ENCODE data around the gene EFHC1. TPM values are rescaled to one million over a fixed set of nuclear protein-coding genes. Genes with fewer than 3 reads are reported as not detected.

Gene EFHC1
- total RNA-seq, 1 experiment from 2014 or later = 12.4 TPM

DNA sequence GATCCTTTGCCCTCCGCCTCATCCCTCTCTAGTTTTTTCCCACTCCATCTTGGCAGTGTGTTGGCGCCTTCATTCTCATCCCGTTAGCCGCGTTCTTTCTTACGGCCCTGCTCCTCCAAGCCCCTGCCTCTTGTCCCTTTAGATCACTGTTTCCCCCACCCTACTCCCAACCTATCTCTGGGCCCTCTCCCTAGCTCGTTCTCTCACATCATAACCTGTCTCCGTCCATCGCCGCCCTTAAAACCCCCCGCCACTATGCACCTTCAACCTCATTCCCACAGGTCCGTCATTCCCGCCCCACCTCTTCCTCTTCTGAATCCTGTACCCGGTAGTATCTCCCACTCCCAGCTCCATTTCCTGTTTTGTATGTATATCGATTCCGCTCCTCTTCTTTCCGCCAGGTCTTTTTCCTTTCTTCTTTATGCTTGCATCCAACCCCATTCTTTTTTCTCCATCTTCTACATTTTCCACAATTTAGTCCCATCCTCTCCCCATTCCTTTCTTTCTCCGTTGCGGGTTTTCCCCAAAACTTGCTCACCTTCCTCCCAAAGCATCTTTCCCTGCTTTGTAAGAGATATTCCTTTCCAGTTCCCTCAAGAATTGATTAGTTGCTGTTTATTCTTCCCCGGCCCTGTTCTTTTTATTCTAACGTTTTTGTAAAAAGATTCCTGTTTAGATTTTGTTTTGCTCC lies 671 bp downstream of the EFHC1 start:
- Histone ChIP-seq H3K4me3 (replicated peaks in 1 of 2; ENCODE audit: low read depth in 1 of 2, low read length in 2 of 2) (peak overlapping the region; percentile 70 to 89), H3K27me3 (ENCODE audit: insufficient read depth, low read length) (no peaks in the 10 kb centered on the region), H3K79me2 (ENCODE audit: insufficient read depth, low read length) (no peaks in the 10 kb centered on the region), H3K9me3 (ENCODE audit: control insufficient read depth in 1 of 2, insufficient read depth in 1 of 2, low read depth in 1 of 2, low read length in 2 of 2) (no peaks in the 10 kb centered on the region), H3K9me2 (ENCODE audit: insufficient read depth) (no peaks in the 10 kb centered on the region), H3K9ac (ENCODE audit: low read length) (peak overlapping the region; percentile 82), H3K27ac (ENCODE audit: low read depth, low read length) (no peak overlapping the region; the same call in 1 of the 2 replicates), H3K4me2 (ENCODE audit: low read length) (peak overlapping the region; percentile 92), H3K4me1 (ENCODE audit: control insufficient read depth in 1 of 2, insufficient read depth in 2 of 2, low read length in 2 of 2) (peaks cover 22 to 62% of the 10 kb centered on the region in 2 experiments), H3K36me3 (ENCODE audit: control insufficient read depth in 1 of 2, insufficient read depth in 2 of 2, low read length in 2 of 2) (no peaks in the 10 kb centered on the region), H2AFZ (ENCODE audit: low read depth, low read length, poor library complexity, severe bottlenecking) (no peak overlapping the region), H4K20me1 (ENCODE audit: insufficient read depth) (no peaks in the 10 kb centered on the region)
- BruUV-seq (replicated peaks) = TSS peak; percentile 49
- RAD21 ChIA-PET (ENCODE audit: low non-redundant PET in 1 of 2, low total read pairs in 2 of 2, uncharacterized antibody in 2 of 2, unreplicated experiment in 2 of 2) = no interaction called here
- no peak for DNase-seq (ENCODE audit: low read depth, low spot score)
- CTCF ChIA-PET = interaction anchor here (1.0 to 2.0 kb wide), 3 partner anchors 21 to 242 kb away, joined by 3 to 5 read pairs (median 3); no protein-coding TSS in a partner anchor
- ATAC-seq = no peak
- POLR2A ChIA-PET = interaction anchor here (1.6 kb wide), 1 partner anchor 136 kb away, joined by 5 read pairs; the partner anchor contains the start of gene MCM3
- TF ChIP-seq ZBTB33 (IDR thresholded peaks at IDR 0.05; ENCODE audit: extremely low read depth, insufficient replicate concordance, low read length) (no peak), POLR2A (IDR thresholded peaks at IDR 0.05; ENCODE audit: borderline replicate concordance, extremely low read depth, insufficient read depth, insufficient read length) (peak; percentile 28), EZH2phosphoT487 (IDR thresholded peaks at IDR 0.05; ENCODE audit: borderline replicate concordance) (no peak), YY1 (IDR thresholded peaks at IDR 0.05; ENCODE audit: extremely low read depth, insufficient replicate concordance, low read depth, low read length) (no peak), REST (IDR thresholded peaks at IDR 0.05; ENCODE audit: low read depth) (no peak)
- intact Hi-C loops (cut with micrococcal nuclease) = no loop called here

Measured in HCT116 (cell line).